Cardiac fibroblast (primary cell): ENCODE measurements around the gene ERFE.

ENCODE experiments used
- DNase-seq, 2 donors: peaks; one replicate each; pipeline versions ENCODE4 v3.0.0 to v3.0.0-alpha.2; 2010; ENCODE audit warnings: low read depth in 2 of 2
- H3K4me3 ChIP-seq, 2 donors: replicated peaks in 1 of 2; 1 replicate in 1 of 2; 2 replicates in 1 of 2; pipeline ENCODE4 v1.5.1; 2011; ENCODE audit warnings: low read depth in 2 of 2, low read length in 2 of 2, mild to moderate bottlenecking in 2 of 2, moderate library complexity in 1 of 2
- CTCF ChIP-seq: IDR thresholded peaks from one replicate; pipeline ENCODE4 v1.5.1; 2011; ENCODE audit warnings: low read depth, mild to moderate bottlenecking, low read length, inconsistent platforms

Gene ERFE

GRCh38 chr2:238145851-238146250 lies 12.9 kb upstream of the ERFE start:
- no peak overlapping the region for H3K4me3 ChIP-seq
- DNase-seq: no peak
- no peak for TF ChIP-seq CTCF

- no peak for TF ChIP-seq CTCF
- no peak for DNase-seq
- no peak overlapping the region for H3K4me3 ChIP-seq
These were observed 11.8 kb upstream of the ERFE start for GRCh38 chr2:238146884-238147544.

- no peak for DNase-seq
- H3K4me3 ChIP-seq: no peak overlapping the region
- TF ChIP-seq CTCF: no peak
These were observed 9.8 kb upstream of the ERFE start for GRCh38 chr2:238148981-238149380.

GRCh38 chr2:238149841-238150572 lies 8.8 kb upstream of the ERFE start:
- no peak overlapping the region for H3K4me3 ChIP-seq
- no peak for TF ChIP-seq CTCF
- DNase-seq: no peak

GRCh38 chr2:238150686-238151085 lies 8.1 kb upstream of the ERFE start:
- no peak for DNase-seq
- no peak overlapping the region for H3K4me3 ChIP-seq
- TF ChIP-seq CTCF: no peak

- H3K4me3 ChIP-seq: no peak overlapping the region
- no peak for TF ChIP-seq CTCF
- no peak for DNase-seq
These were observed 7.6 kb upstream of the ERFE start for GRCh38 chr2:238151205-238151604.
